Neutrophil (primary cell): ENCODE measurements around the gene CCDC177.

Experiments used
- H3K27ac ChIP-seq: fragments of 200-600 bp; sonication (generic); 2 replicates; pipeline ENCODE4 v1.5.1; 2016; ENCODE audit warnings: mild to moderate bottlenecking, moderate library complexity
- H3K27me3 ChIP-seq: fragments of 200-600 bp; sonication (generic); 2 replicates; pipeline ENCODE4 v1.6.0; 2016; ENCODE audit warnings: mild to moderate bottlenecking
- H3K36me3 ChIP-seq: fragments of 200-600 bp; sonication (generic); 2 replicates; pipeline ENCODE4 v1.5.1; 2017
- H3K4me1 ChIP-seq, 2 experiments: fragments of 200-600 bp in 1 of 2; sonication (generic) in 1 of 2; 1 replicate in 1 of 2; 2 replicates in 1 of 2; pipeline versions ENCODE4 v1.5.1 to v1.6.1; 2013 to 2016; ENCODE audit warnings: low read depth in 1 of 2, low read length in 1 of 2, mild to moderate bottlenecking in 1 of 2, moderate library complexity in 1 of 2; ENCODE audit not compliant: control insufficient read depth in 1 of 2, insufficient read depth in 1 of 2
- H3K4me3 ChIP-seq, 2 experiments: fragments of 200-600 bp in 1 of 2; sonication (generic) in 1 of 2; 1 replicate in 1 of 2; 2 replicates in 1 of 2; pipeline ENCODE4 v1.5.1; 2013 to 2016; ENCODE audit warnings: low read depth in 1 of 2, low read length in 1 of 2, mild to moderate bottlenecking in 1 of 2, moderate library complexity in 1 of 2
- H3K9me3 ChIP-seq: fragments of 200-600 bp; sonication (generic); 2 replicates; pipeline ENCODE4 v1.5.1; 2016
- TF ChIP-seq, protein P1 (sequence below): fragments of 200-600 bp; sonication (generic); IDR thresholded peaks from 2 replicates; pipeline ENCODE4 v1.5.1; 2016; ENCODE audit warnings: antibody characterized with exemption

Gene CCDC177

DNA sequence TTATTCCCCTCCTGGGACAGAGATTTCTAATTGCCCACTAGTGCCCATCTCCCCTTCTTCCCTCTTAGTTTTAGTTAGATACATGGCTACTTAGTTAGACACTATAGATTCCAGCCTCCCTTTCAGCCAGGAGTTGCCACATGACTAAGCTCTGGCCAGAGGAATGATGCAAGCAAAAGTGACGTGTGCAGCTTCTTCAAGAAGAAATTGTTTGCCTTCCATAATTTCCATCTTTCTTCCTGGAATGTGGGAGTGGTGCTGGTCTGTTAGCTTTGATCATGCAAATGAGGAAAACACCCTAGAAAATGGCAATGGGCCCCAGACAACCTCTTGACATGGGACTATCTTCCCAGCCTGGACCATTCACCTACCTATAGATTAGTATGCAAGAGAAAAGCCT, 21.4 kb downstream of the CCDC177 start:
- Histone ChIP-seq H3K36me3 (no peaks in the 10 kb centered on the region), H3K27me3 (peaks cover 77% of the 10 kb centered on the region), H3K4me3 (no peak overlapping the region), H3K9me3 (no peaks in the 10 kb centered on the region), H3K27ac (no peak overlapping the region), H3K4me1 (no peaks in the 10 kb centered on the region)
- TF ChIP-seq, protein P1, sequence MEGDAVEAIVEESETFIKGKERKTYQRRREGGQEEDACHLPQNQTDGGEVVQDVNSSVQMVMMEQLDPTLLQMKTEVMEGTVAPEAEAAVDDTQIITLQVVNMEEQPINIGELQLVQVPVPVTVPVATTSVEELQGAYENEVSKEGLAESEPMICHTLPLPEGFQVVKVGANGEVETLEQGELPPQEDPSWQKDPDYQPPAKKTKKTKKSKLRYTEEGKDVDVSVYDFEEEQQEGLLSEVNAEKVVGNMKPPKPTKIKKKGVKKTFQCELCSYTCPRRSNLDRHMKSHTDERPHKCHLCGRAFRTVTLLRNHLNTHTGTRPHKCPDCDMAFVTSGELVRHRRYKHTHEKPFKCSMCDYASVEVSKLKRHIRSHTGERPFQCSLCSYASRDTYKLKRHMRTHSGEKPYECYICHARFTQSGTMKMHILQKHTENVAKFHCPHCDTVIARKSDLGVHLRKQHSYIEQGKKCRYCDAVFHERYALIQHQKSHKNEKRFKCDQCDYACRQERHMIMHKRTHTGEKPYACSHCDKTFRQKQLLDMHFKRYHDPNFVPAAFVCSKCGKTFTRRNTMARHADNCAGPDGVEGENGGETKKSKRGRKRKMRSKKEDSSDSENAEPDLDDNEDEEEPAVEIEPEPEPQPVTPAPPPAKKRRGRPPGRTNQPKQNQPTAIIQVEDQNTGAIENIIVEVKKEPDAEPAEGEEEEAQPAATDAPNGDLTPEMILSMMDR: no peak

DNA sequence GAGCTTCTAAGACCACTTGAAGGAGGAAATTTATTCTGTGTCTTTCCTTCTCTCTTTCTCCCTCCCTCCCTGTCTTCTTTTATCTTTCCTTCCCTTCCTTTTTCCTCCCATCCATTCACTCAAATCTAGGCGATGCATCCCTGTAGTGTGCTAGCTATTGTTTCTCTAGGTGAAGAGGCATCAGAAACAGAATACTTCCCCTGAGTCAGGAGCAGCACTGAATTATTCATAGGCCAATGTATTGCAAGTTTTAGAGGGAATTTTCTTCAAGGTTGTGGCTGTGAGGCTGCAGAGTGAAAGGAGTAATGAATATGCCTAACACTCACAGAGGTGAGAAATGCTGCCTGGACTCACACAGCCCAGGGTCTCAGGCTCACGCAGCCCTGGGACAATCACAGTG, 23.2 kb downstream of the CCDC177 start:
- no peak overlapping the region for H3K27ac ChIP-seq
- H3K27me3 ChIP-seq: peaks cover 87% of the 10 kb centered on the region
- H3K4me3 ChIP-seq: no peak overlapping the region
- TF ChIP-seq, protein P1: no peak
- no peaks in the 10 kb centered on the region for H3K4me1 ChIP-seq
- H3K9me3 ChIP-seq: no peaks in the 10 kb centered on the region
- H3K36me3 ChIP-seq: no peaks in the 10 kb centered on the region

DNA sequence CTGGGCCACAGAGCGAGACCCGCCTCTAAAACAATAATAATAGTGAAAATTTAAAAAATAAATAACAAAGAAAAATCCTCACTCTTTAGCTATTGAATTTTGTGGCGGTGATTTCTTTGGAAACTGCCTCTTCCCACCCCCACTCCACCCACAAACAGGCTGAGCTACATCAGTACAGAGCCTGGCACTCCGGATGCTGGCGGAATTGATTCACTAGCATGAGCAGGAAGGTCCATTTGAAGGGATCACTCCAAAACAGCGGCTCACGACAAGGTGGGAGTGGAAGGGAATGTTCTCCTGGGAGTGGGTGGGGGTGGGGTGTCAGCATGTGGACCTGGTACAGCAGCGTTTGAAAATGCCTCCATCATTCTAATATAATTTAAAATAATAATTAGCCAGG, 26.1 kb downstream of the CCDC177 start:
- Histone ChIP-seq H3K36me3 (no peaks in the 10 kb centered on the region), H3K27ac (no peak overlapping the region), H3K4me1 (peaks cover 0 to under 1% of the 10 kb centered on the region in 2 experiments), H3K9me3 (no peaks in the 10 kb centered on the region), H3K27me3 (peaks cover 89% of the 10 kb centered on the region), H3K4me3 (no peak overlapping the region)
- TF ChIP-seq, protein P1: no peak

DNA sequence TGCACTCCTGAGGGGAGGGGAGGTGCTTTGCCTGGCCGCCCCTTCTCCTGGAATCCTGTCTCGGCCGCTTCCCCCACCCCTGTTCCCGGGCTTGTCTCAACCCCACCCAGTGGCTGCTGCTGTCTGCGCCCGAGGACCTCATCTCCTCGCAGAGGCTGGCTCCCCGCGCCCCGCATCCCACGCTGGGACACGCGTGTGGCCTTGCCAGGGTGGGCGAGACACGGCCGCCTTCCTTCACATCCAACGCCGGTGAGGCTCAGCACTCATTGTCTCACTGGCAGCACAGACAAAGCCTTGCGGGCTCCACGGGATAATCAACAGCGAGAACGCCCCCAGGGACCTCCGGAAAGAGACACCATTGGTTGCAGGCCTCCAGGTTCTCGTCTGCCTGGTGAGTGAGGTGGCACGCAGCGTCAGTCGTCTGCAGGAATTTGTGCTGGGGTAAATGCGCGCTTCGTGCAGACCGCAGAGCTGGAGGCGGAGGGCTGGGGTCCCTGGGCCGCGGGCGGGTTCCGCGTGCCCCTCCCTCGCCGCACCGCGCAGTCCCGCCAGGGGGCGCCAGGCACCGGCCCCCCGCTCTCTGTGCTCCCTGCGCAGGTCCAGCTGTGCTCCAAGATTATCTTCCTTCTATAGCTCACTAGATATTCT, 26.8 kb downstream of the CCDC177 start:
- H3K4me3 ChIP-seq: no peak overlapping the region
- TF ChIP-seq, protein P1: peak; percentile 37
- H3K4me1 ChIP-seq: peaks cover 0 to 5% of the 10 kb centered on the region in 2 experiments
- H3K27me3 ChIP-seq: peaks cover 91% of the 10 kb centered on the region
- H3K27ac ChIP-seq: no peak overlapping the region
- no peaks in the 10 kb centered on the region for H3K36me3 ChIP-seq
- no peaks in the 10 kb centered on the region for H3K9me3 ChIP-seq

DNA sequence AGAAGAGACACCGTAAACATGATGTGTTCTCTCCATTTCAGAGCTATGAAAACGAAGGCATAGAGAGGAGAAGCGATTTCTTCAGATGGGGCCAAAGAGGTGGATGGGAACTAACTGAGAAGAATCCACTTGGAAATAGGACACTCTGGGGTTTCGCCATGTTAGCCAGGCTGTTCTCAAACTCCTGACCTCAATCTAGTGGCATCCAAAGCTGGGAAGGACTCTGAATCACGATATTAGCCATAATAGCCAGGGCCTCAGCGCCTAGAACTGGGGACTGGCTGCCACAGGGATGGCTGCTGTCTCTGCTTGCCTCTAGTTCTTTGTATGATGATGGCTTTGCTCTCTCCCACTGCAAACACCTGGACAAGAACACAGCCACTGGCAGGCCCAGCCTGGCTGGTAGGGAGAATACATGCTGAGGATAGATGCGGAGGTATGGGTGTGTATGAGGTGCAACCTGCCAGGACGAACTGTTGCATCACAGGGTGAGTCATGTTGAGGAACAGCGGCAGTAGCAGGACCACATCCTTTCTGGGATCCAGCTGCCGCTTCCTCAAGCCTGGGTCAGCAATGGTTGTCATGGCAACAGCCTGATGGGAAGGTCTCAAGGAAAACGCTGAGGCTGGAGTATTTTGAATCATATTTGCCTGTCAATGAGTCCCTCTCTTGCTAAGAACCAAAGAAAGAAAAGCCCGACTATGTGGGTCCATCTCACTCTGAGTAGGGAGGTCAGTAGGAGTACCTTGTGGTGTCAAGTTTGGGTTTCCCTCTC, 31.1 kb downstream of the CCDC177 start:
- Histone ChIP-seq H3K27me3 (peaks cover 57% of the 10 kb centered on the region), H3K27ac (no peak overlapping the region), H3K9me3 (no peaks in the 10 kb centered on the region), H3K4me1 (peaks cover 0 to 5% of the 10 kb centered on the region in 2 experiments), H3K36me3 (no peaks in the 10 kb centered on the region), H3K4me3 (no peak overlapping the region)
- TF ChIP-seq, protein P1: no peak
